Dermis microvascular lymphatic vessel endothelial cell (primary cell): Measurements from ENCODE around the gene CREB5. TPM values are rescaled to one million over a fixed set of nuclear protein-coding genes. Genes with fewer than 3 reads are reported as not detected.
A peak's percentile ranks its signal among the peaks of the same experiment; 100 is the strongest.
"Not testable (repeated sequence)": the region's sequence is repeated elsewhere in the genome, so short reads cannot be mapped to it uniquely, and the experiment has no call there.

Experiments used
- DNase-seq, 2 donors: peaks; one replicate each; pipeline versions ENCODE4 v3.0.0 to v3.0.0-alpha.2; 2010; ENCODE audit warnings: low read depth in 2 of 2
- total RNA-seq: library from RNA; depleted of rRNA; stranded (reverse); fragments of >200 nt; gene quantifications from 2 replicates; pipeline ENCODE4 v1.2.1, GENCODE V29; 2014

The CREB5 gene
- total RNA-seq, 1 donor from 2014 or later: 3.0 TPM

DNA sequence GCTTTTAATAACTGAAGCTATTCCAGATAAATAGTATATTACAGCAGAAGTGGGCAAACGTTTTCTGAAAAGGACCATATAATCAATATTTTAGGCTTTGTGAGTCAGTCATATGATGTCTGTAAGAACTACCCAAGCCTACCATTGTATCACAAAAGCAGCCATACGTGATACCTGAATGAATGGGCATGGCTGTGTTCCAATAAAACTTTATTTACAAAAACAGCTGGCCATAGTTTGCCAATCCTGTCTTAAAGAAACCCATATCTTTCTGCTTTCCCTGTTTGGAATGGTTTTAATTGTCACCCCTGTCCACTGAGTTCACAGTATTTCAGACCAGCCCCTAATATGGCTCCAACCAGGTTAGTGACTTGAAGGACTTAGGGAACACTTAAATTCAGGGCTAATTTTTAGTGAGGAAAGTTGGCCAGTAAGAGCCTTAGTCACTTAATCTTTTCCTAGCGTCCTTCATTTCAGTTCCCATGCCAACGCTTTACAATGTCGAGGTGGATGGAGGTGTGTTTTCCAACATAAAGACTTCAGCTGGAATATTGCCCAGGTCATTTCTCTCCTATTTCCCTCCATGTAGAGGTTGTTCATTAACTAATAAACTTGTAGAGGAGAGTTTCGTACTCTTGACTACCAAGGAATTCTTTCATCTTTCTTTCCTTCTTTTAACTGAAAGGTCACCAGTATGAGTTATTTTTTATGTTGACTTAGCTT lies 361.3 kb downstream of the CREB5 start:
- no peak for DNase-seq

GRCh38 chr7:28774261-28774988 lies 362.1 kb downstream of the CREB5 start:
- DNase-seq: no peak

- DNase-seq: no peak
These were observed 364.3 kb downstream of the CREB5 start for GRCh38 chr7:28776463-28777157.

- DNase-seq: peak in 1 of 2 donors; percentile 63
These were observed 366.5 kb downstream of the CREB5 start for GRCh38 chr7:28778786-28779185.

DNA sequence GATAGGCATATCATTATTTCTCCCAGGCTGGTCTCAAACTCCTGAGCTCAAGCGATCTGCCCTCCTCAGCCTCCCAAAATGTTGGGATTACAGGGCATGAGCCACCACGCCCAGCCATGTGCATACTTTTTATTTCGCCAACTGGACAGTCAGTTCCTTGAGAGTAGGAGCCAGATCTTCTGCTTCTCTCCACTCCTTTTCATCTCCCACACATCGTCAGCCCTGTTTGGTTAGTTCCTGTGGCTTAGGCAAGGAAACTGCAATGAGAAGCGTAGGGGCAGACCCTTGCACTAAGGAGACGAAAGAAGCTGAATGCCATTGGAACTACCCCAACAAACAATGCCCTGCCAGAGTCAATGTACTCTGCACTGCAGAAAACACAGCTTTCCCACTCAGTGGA lies 367.6 kb downstream of the CREB5 start:
- no peak for DNase-seq

DNA sequence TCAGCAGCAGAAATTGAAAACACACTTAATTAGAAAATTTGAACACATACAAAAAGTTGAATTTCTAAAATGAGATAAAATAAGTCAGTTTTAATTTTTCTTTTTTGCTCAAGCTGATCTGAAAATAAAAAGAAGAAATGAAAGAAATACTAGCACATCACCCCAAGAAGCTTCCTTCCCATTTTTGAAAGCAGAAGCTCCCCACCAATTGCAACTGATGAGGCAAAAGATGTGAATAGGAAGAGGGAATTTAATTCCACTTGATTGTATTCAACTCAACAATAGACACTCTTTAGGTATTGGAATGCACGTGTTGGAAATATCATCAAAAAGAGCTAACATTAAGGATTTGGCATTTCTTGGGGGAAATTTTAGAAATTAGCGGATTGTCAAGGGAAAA lies 370.0 kb downstream of the CREB5 start:
- no peak for DNase-seq

- no peak for DNase-seq
These were observed 372.0 kb downstream of the CREB5 start for GRCh38 chr7:28784171-28784902.

- DNase-seq: no peak
These were observed 373.0 kb downstream of the CREB5 start for GRCh38 chr7:28785041-28785995.

DNA sequence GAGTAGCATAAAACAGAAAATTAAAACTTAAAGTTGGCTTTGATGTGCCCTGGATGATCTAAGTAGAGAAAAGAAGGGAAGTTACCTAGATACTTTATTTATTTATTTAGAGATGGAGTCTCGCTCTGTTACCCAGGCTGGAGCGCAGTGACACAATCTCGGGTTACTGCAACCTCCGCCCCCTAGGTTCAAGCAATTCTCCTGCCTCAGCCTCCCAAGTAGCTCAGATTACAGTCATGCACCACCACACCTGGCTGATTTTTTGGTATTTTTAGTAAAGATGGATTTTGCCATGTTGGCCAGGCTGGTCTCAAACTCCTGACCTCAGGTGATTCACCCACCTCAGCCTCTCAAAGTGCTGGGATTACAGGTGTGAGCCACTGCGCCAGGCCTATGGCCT lies 373.8 kb downstream of the CREB5 start:
- not testable (repeated sequence) for DNase-seq

- DNase-seq: no peak
These were observed 374.8 kb downstream of the CREB5 start for GRCh38 chr7:28787106-28787505.

- DNase-seq: no peak
These were observed 378.1 kb downstream of the CREB5 start for GRCh38 chr7:28790467-28790866.

DNA sequence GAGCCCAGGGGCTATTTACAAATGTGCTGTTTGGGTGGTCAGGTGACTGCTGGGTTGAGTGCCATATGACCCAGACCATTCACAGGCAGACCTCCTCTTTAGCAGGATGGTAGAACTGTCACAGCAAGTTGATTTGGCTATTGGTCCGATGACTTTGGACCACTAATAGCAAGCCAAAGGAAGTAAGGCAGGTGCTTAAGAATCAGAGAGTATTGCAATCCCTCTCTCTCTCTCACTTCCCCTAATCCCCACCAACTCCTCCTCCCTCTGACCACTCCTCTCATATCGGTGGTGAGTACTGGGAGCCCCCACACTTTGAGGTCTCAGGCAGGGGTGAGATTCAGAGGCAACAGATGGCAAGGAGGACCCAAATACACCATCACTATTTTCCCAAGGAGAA lies 380.5 kb downstream of the CREB5 start:
- DNase-seq: no peak

DNA sequence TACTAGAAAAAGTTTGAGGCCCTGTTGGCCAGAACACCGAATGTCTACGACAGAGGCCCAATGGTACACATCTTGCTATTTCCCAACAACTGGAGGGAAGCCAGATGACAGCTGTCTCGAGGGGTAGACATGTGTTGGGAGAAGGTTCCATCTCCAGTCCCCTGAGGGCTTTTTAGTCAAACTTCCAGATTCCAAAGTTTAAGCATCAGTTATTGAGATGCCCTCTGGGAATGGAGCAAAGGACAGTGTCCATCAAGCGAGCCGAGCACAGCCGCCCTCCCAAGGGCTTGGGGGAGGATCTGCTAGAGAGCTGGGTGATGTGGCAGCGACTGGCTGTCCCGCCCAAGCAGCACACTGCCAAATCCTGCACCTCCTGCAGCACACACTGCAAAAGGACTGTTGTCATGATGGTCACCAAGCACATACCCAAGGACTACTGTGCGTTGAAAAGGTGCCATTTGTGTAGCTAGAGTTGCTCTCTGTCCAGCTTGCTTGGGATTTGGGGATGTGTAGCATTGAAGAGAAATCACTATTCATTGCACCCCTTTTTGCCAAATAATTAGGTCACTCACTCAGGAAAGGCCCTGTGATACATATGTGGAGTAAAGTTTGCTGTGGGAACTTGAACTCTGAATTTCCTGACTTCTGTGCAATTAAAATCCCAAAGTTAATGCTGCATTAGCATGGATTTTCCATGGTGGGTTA lies 381.2 kb downstream of the CREB5 start:
- DNase-seq: no peak

GRCh38 chr7:28798274-28798673 lies 386.0 kb downstream of the CREB5 start:
- DNase-seq: no peak

- no peak for DNase-seq
These were observed 387.3 kb downstream of the CREB5 start for GRCh38 chr7:28799619-28800018.

- no peak for DNase-seq
These were observed 387.8 kb downstream of the CREB5 start for GRCh38 chr7:28800150-28800549.

- no peak for DNase-seq
These were observed 390.1 kb downstream of the CREB5 start for GRCh38 chr7:28802450-28802849.

GRCh38 chr7:28804157-28804556 lies 391.8 kb downstream of the CREB5 start:
- DNase-seq: no peak

- DNase-seq: no peak
These were observed 392.7 kb downstream of the CREB5 start for GRCh38 chr7:28804990-28805389.

GRCh38 chr7:28806841-28807240 lies 394.5 kb downstream of the CREB5 start:
- DNase-seq: no peak
